ENCODE results near the gene KDM4C.
A peak's percentile ranks its signal among the peaks of the same experiment; 100 is the strongest.

Gene KDM4C

DNA sequence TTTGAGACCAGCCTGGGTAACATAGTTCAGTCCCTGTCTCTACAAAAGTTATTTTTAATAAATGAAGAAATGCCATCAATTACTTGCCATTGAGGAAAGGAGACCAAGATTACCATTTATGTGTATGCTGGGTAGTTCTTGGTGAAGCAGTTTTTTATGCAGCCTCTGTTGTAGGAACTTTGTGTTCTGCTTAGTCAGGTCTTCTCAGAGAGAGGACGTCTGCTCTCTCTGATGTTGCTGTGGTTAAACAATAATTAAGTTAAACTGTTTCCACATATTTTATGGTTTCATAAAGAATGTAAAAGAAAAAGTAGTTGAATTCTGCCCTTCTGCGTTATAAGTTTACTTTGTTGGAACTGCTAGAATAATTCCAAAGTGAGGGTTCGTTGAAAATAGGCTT is 210.5 kb downstream of the KDM4C start:
- Histone ChIP-seq H3K36me3 (ENCODE audit: control insufficient read depth, insufficient read depth, low read length) (no peaks in the 10 kb centered on the region), H3K4me1 (ENCODE audit: control insufficient read depth, low read depth, low read length) (no peaks in the 10 kb centered on the region), H4K5ac (ENCODE audit: low read length) (no peak overlapping the region), H2BK5ac (ENCODE audit: low read length) (no peak overlapping the region), H3K79me2 (ENCODE audit: control insufficient read depth, insufficient read depth, low read length) (no peaks in the 10 kb centered on the region), H3K56ac (ENCODE audit: low read length) (no peak overlapping the region), H3K4ac (ENCODE audit: low read depth, low read length) (no peak overlapping the region), H3K9ac (ENCODE audit: low read length) (no peak overlapping the region), H3K18ac (ENCODE audit: low read length) (no peak overlapping the region), H2BK120ac (ENCODE audit: low read depth, low read length) (no peak overlapping the region), H2BK15ac (replicated peaks; ENCODE audit: low read depth) (no peak overlapping the region), H4K8ac (ENCODE audit: low read depth, low read length) (no peak overlapping the region), H3K27me3 (ENCODE audit: insufficient read depth, low read length, poor library complexity) (no peaks in the 10 kb centered on the region), H3K79me1 (ENCODE audit: low read length) (no peaks in the 10 kb centered on the region), H3K23ac (ENCODE audit: low read length) (no peak overlapping the region), H3K4me2 (ENCODE audit: low read length) (no peak overlapping the region), H3K27ac (ENCODE audit: low read depth, low read length) (no peak overlapping the region), H3K4me3 (ENCODE audit: low read length) (no peak overlapping the region), H2AK5ac (ENCODE audit: low read length) (no peak overlapping the region)
- no peak for DNase-seq
- no CpG with 5 or more reads among the region's 3 CpGs for WGBS (ENCODE audit: extremely low coverage, insufficient coverage, low lambda C conversion rate)

DNA sequence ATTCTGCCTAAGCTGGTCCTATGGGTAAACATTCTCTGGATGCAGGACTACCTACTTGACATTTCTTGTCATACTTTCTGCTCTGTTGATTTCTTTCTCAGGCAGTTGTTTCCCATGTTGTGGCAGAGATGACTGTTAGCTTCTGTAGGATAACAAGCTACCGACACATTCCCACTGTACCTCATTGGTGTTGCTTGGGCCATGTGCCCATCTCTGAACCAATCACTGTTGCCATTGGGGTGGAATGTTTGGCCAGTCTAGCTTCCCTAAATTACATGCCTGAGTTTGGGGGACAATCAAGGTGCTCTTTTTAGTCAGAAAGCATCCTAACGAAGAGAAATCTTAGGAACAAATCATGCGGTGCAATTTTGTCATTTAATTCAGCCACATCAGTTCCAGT is 212.0 kb downstream of the KDM4C start:
- peak; percentile 16 for DNase-seq
- Histone ChIP-seq H3K27me3 (ENCODE audit: insufficient read depth, low read length, poor library complexity) (no peaks in the 10 kb centered on the region), H4K5ac (ENCODE audit: low read length) (no peak overlapping the region), H4K8ac (ENCODE audit: low read depth, low read length) (no peak overlapping the region), H3K18ac (ENCODE audit: low read length) (no peak overlapping the region), H3K56ac (ENCODE audit: low read length) (no peak overlapping the region), H2BK120ac (ENCODE audit: low read depth, low read length) (no peak overlapping the region), H2BK5ac (ENCODE audit: low read length) (no peak overlapping the region), H3K4me3 (ENCODE audit: low read length) (no peak overlapping the region), H3K23ac (ENCODE audit: low read length) (no peak overlapping the region), H3K79me1 (ENCODE audit: low read length) (no peaks in the 10 kb centered on the region), H3K4me1 (ENCODE audit: control insufficient read depth, low read depth, low read length) (no peaks in the 10 kb centered on the region), H3K36me3 (ENCODE audit: control insufficient read depth, insufficient read depth, low read length) (no peaks in the 10 kb centered on the region), H3K9ac (ENCODE audit: low read length) (no peak overlapping the region), H2BK15ac (replicated peaks; ENCODE audit: low read depth) (no peak overlapping the region), H3K79me2 (ENCODE audit: control insufficient read depth, insufficient read depth, low read length) (no peaks in the 10 kb centered on the region), H3K4ac (ENCODE audit: low read depth, low read length) (no peak overlapping the region), H3K4me2 (ENCODE audit: low read length) (no peak overlapping the region), H3K27ac (ENCODE audit: low read depth, low read length) (no peak overlapping the region), H2AK5ac (ENCODE audit: low read length) (no peak overlapping the region)
- no CpG with 5 or more reads among the region's 3 CpGs for WGBS (ENCODE audit: extremely low coverage, insufficient coverage, low lambda C conversion rate)

DNA sequence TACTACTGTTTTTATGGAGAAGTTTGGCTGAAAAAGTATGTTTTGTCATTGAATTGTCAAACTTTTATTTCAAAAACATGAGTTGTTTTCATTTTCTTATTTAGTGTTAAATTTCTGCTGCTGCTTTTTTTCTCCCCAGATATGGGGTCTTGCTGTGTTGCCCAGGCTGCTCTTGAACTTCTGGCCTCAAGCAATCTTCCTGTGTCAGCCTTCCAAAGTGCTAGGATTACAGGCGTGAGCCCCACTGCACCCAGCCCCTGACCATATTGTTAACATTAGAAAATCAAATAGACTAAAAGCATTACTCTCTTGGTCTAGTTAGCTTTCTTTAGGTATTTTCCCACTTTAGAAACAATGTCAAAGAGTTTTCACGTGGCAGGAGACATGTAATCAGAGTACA is 215.3 kb downstream of the KDM4C start:
- no peaks in the 10 kb centered on the region for H3K4me1 ChIP-seq (ENCODE audit: control insufficient read depth, low read depth, low read length)
- WGBS (ENCODE audit: extremely low coverage, insufficient coverage, low lambda C conversion rate): no CpG with 5 or more reads among the region's 2 CpGs
- H2AK5ac ChIP-seq (ENCODE audit: low read length): no peak overlapping the region
- no peak overlapping the region for H3K4me2 ChIP-seq (ENCODE audit: low read length)
- H3K23ac ChIP-seq (ENCODE audit: low read length): no peak overlapping the region
- no peak overlapping the region for H3K18ac ChIP-seq (ENCODE audit: low read length)
- H2BK5ac ChIP-seq (ENCODE audit: low read length): no peak overlapping the region
- H3K36me3 ChIP-seq (ENCODE audit: control insufficient read depth, insufficient read depth, low read length): no peaks in the 10 kb centered on the region
- no peak overlapping the region for H3K56ac ChIP-seq (ENCODE audit: low read length)
- no peak overlapping the region for H3K4me3 ChIP-seq (ENCODE audit: low read length)
- no peak for DNase-seq
- H3K27ac ChIP-seq (ENCODE audit: low read depth, low read length): no peak overlapping the region
- no peaks in the 10 kb centered on the region for H3K27me3 ChIP-seq (ENCODE audit: insufficient read depth, low read length, poor library complexity)
- H3K79me2 ChIP-seq (ENCODE audit: control insufficient read depth, insufficient read depth, low read length): no peaks in the 10 kb centered on the region
- H3K79me1 ChIP-seq (ENCODE audit: low read length): no peaks in the 10 kb centered on the region
- no peak overlapping the region for H4K8ac ChIP-seq (ENCODE audit: low read depth, low read length)
- H3K4ac ChIP-seq (ENCODE audit: low read depth, low read length): no peak overlapping the region
- no peak overlapping the region for H3K9ac ChIP-seq (ENCODE audit: low read length)
- H4K5ac ChIP-seq (ENCODE audit: low read length): no peak overlapping the region
- H2BK15ac ChIP-seq (replicated peaks; ENCODE audit: low read depth): no peak overlapping the region
- no peak overlapping the region for H2BK120ac ChIP-seq (ENCODE audit: low read depth, low read length)

DNA sequence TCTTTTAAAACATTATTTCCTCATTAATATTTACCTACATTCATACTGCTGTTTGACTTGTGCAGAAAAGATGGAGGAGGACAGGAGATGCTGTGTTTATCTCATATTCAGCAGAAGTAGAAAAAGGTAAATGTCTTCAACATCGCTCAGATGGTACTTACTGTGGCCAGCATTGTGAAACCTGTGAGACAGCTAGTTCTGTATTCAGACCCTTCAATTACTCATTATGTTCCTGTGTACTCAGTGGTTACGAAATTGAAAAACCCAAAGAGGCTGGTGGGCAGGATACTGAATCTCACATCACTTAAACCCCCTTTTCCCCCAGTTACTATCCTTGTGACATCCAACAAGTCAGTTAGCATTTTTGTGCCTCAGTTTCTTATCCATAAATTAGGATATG is 216.0 kb downstream of the KDM4C start:
- no peak for DNase-seq
- no peak overlapping the region for H3K56ac ChIP-seq (ENCODE audit: low read length)
- no peaks in the 10 kb centered on the region for H3K79me2 ChIP-seq (ENCODE audit: control insufficient read depth, insufficient read depth, low read length)
- no peak overlapping the region for H3K18ac ChIP-seq (ENCODE audit: low read length)
- H3K4ac ChIP-seq (ENCODE audit: low read depth, low read length): no peak overlapping the region
- no peak overlapping the region for H2BK5ac ChIP-seq (ENCODE audit: low read length)
- H3K23ac ChIP-seq (ENCODE audit: low read length): no peak overlapping the region
- no peak overlapping the region for H3K9ac ChIP-seq (ENCODE audit: low read length)
- no peak overlapping the region for H2BK120ac ChIP-seq (ENCODE audit: low read depth, low read length)
- no peak overlapping the region for H4K8ac ChIP-seq (ENCODE audit: low read depth, low read length)
- no peaks in the 10 kb centered on the region for H3K4me1 ChIP-seq (ENCODE audit: control insufficient read depth, low read depth, low read length)
- no peak overlapping the region for H3K4me2 ChIP-seq (ENCODE audit: low read length)
- no peaks in the 10 kb centered on the region for H3K79me1 ChIP-seq (ENCODE audit: low read length)
- H3K27ac ChIP-seq (ENCODE audit: low read depth, low read length): no peak overlapping the region
- no CpG with 5 or more reads among the region's 2 CpGs for WGBS (ENCODE audit: extremely low coverage, insufficient coverage, low lambda C conversion rate)
- no peak overlapping the region for H2AK5ac ChIP-seq (ENCODE audit: low read length)
- H3K36me3 ChIP-seq (ENCODE audit: control insufficient read depth, insufficient read depth, low read length): no peaks in the 10 kb centered on the region
- H2BK15ac ChIP-seq (replicated peaks; ENCODE audit: low read depth): no peak overlapping the region
- H4K5ac ChIP-seq (ENCODE audit: low read length): no peak overlapping the region
- no peak overlapping the region for H3K4me3 ChIP-seq (ENCODE audit: low read length)
- H3K27me3 ChIP-seq (ENCODE audit: insufficient read depth, low read length, poor library complexity): no peaks in the 10 kb centered on the region

DNA sequence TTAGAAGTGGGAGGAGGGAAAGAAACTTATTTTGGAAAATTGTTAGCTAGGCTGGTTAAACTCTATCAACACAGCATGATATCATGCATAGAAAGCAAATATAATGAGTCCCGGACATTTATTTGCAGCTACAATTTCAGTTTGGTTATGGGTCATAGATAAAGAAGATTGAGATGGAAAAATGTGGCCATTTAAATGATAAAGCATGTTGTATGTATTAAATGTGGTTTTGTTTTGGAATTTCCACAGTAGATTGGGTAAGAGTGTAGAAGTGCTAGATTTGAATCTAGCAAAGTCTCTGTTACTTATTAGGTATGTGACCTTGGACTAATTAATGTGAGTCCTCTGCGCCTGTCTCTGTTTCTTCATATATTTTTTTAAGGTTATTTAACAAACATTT is 217.4 kb downstream of the KDM4C start:
- Histone ChIP-seq H4K8ac (ENCODE audit: low read depth, low read length) (no peak overlapping the region), H3K27ac (ENCODE audit: low read depth, low read length) (no peak overlapping the region), H3K27me3 (ENCODE audit: insufficient read depth, low read length, poor library complexity) (no peaks in the 10 kb centered on the region), H3K23ac (ENCODE audit: low read length) (no peak overlapping the region), H2BK15ac (replicated peaks; ENCODE audit: low read depth) (no peak overlapping the region), H3K4me2 (ENCODE audit: low read length) (no peak overlapping the region), H3K4me3 (ENCODE audit: low read length) (no peak overlapping the region), H2BK120ac (ENCODE audit: low read depth, low read length) (no peak overlapping the region), H3K9ac (ENCODE audit: low read length) (no peak overlapping the region), H3K56ac (ENCODE audit: low read length) (no peak overlapping the region), H2BK5ac (ENCODE audit: low read length) (no peak overlapping the region), H3K18ac (ENCODE audit: low read length) (no peak overlapping the region), H3K79me2 (ENCODE audit: control insufficient read depth, insufficient read depth, low read length) (no peaks in the 10 kb centered on the region), H3K4me1 (ENCODE audit: control insufficient read depth, low read depth, low read length) (no peaks in the 10 kb centered on the region), H2AK5ac (ENCODE audit: low read length) (no peak overlapping the region), H4K5ac (ENCODE audit: low read length) (no peak overlapping the region), H3K4ac (ENCODE audit: low read depth, low read length) (no peak overlapping the region), H3K79me1 (ENCODE audit: low read length) (no peaks in the 10 kb centered on the region), H3K36me3 (ENCODE audit: control insufficient read depth, insufficient read depth, low read length) (no peaks in the 10 kb centered on the region)
- no CpG with 5 or more reads among the region's 2 CpGs for WGBS (ENCODE audit: extremely low coverage, insufficient coverage, low lambda C conversion rate)
- DNase-seq: no peak

DNA sequence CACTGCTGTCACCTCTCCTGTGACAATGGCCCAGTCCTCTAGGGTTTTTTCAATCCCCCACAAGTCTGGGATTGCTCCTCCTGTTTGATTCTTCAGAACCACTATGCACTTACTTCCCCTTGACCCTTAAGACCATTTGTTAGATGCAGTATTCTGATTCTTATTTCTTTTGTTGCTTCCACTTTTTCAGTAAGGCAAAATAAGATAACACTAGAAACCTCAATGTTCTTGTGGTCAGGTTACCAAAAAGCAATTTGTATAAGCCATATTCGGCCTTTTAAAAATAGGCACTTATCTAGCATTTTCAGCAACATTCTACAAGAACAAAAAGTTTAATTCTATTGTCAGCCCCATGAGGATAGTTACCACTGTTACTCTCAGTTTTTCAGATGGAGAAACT is 220.0 kb downstream of the KDM4C start:
- Histone ChIP-seq H3K36me3 (ENCODE audit: control insufficient read depth, insufficient read depth, low read length) (no peaks in the 10 kb centered on the region), H3K27me3 (ENCODE audit: insufficient read depth, low read length, poor library complexity) (no peaks in the 10 kb centered on the region), H4K8ac (ENCODE audit: low read depth, low read length) (no peak overlapping the region), H3K56ac (ENCODE audit: low read length) (no peak overlapping the region), H3K4ac (ENCODE audit: low read depth, low read length) (no peak overlapping the region), H4K5ac (ENCODE audit: low read length) (no peak overlapping the region), H3K27ac (ENCODE audit: low read depth, low read length) (no peak overlapping the region), H3K9ac (ENCODE audit: low read length) (no peak overlapping the region), H2AK5ac (ENCODE audit: low read length) (no peak overlapping the region), H2BK120ac (ENCODE audit: low read depth, low read length) (no peak overlapping the region), H3K4me1 (ENCODE audit: control insufficient read depth, low read depth, low read length) (no peaks in the 10 kb centered on the region), H2BK15ac (replicated peaks; ENCODE audit: low read depth) (no peak overlapping the region), H3K18ac (ENCODE audit: low read length) (no peak overlapping the region), H3K23ac (ENCODE audit: low read length) (no peak overlapping the region), H3K79me1 (ENCODE audit: low read length) (no peaks in the 10 kb centered on the region), H3K4me2 (ENCODE audit: low read length) (no peak overlapping the region), H3K4me3 (ENCODE audit: low read length) (no peak overlapping the region), H2BK5ac (ENCODE audit: low read length) (no peak overlapping the region), H3K79me2 (ENCODE audit: control insufficient read depth, insufficient read depth, low read length) (no peaks in the 10 kb centered on the region)
- no CpG with 5 or more reads among the region's 1 CpG for WGBS (ENCODE audit: extremely low coverage, insufficient coverage, low lambda C conversion rate)
- no peak for DNase-seq

Data from mesendoderm (in vitro differentiated cells).